GM06990 (cell line): ENCODE measurements around the gene SLC34A1.
A peak's percentile ranks its signal among the peaks of the same experiment; 100 is the strongest.
"Not testable (repeated sequence)": the region's sequence is repeated elsewhere in the genome, so short reads cannot be mapped to it uniquely, and the experiment has no call there.

Experiments
- DNase-seq: peaks from one replicate; pipeline ENCODE4 v3.0.0-alpha.2; 2011; ENCODE audit not compliant: insufficient read length; ENCODE audit errors: extremely low read depth
- H3K27me3 ChIP-seq: replicated peaks from 2 replicates; pipeline ENCODE4 v1.6.0; 2011; ENCODE audit warnings: low read length; ENCODE audit not compliant: control insufficient read depth, insufficient read depth
- H3K36me3 ChIP-seq: 2 replicates; pipeline ENCODE4 v1.5.1; 2011; ENCODE audit warnings: low read length; ENCODE audit not compliant: control insufficient read depth, insufficient read depth
- H3K4me3 ChIP-seq: replicated peaks from 2 replicates; pipeline ENCODE4 v1.5.1; 2011; ENCODE audit warnings: low read depth, mild to moderate bottlenecking, control low read depth, low read length
- CTCF ChIP-seq: IDR thresholded peaks from 2 replicates; pipeline ENCODE4 v1.5.1; 2011; ENCODE audit warnings: low read length, control low read depth, mild to moderate bottlenecking, inconsistent platforms; ENCODE audit not compliant: insufficient read depth, poor library complexity, severe bottlenecking

Gene SLC34A1

GRCh38 chr5:177373806-177374205, 10.4 kb upstream of the SLC34A1 start:
- no peak overlapping the region for H3K4me3 ChIP-seq
- no peak for TF ChIP-seq CTCF
- H3K27me3 ChIP-seq: no peaks in the 10 kb centered on the region
- peaks cover 18% of the 10 kb centered on the region for H3K36me3 ChIP-seq
- no peak for DNase-seq

- Histone ChIP-seq H3K4me3 (no peak overlapping the region), H3K27me3 (no peaks in the 10 kb centered on the region), H3K36me3 (peaks cover 17% of the 10 kb centered on the region)
- no peak for DNase-seq
- TF ChIP-seq CTCF: no peak
These were observed 10.0 kb upstream of the SLC34A1 start for GRCh38 chr5:177374211-177374610.

- DNase-seq, H3K27me3 ChIP-seq, H3K4me3 ChIP-seq: not testable (repeated sequence)
- H3K36me3 ChIP-seq: peaks cover 12% of the 10 kb centered on the region
These were observed 8.7 kb upstream of the SLC34A1 start for GRCh38 chr5:177375516-177375915.

- Histone ChIP-seq H3K4me3 (no peak overlapping the region), H3K36me3 (peaks cover 12% of the 10 kb centered on the region), H3K27me3 (no peaks in the 10 kb centered on the region)
- DNase-seq: no peak
- no peak for TF ChIP-seq CTCF
These were observed 8.1 kb upstream of the SLC34A1 start for GRCh38 chr5:177376107-177376506.

- DNase-seq: no peak
- no peak overlapping the region for H3K4me3 ChIP-seq
- H3K36me3 ChIP-seq: peaks cover 3% of the 10 kb centered on the region
- H3K27me3 ChIP-seq: no peaks in the 10 kb centered on the region
- peak; percentile 6 for TF ChIP-seq CTCF
These were observed 6.1 kb upstream of the SLC34A1 start for GRCh38 chr5:177377851-177378776.
